ENCODE data around the gene ART1.
"Not testable (repeated sequence)": the region's sequence is repeated elsewhere in the genome, so short reads cannot be mapped to it uniquely, and the experiment has no call there.

- not testable (repeated sequence) for TF ChIP-seq CTCF (IDR thresholded peaks at IDR 0.05; ENCODE audit: insufficient read depth, low read depth, low read length); EZH2 (IDR thresholded peaks at IDR 0.05; ENCODE audit: insufficient read depth, low read length)
Measured at GRCh38 chr11:3597743-3598142, 47.2 kb upstream of the ART1 start.
